NCI-H1092 (cell line): ENCODE results near the gene JAK3.
"Not testable (repeated sequence)": the region's sequence is repeated elsewhere in the genome, so short reads cannot be mapped to it uniquely, and the experiment has no call there.

Source experiments
- DNase-seq: peaks from one replicate; lab custom pipeline; 2025; lab: John Stamatoyannopoulos, UW

JAK3 gene

GRCh38 chr19:17803264-17803896 lies 44.4 kb downstream of the JAK3 start:
- no peak for DNase-seq

GRCh38 chr19:17802137-17802858 lies 45.5 kb downstream of the JAK3 start:
- DNase-seq = no peak

GRCh38 chr19:17798599-17798998 lies 49.2 kb downstream of the JAK3 start:
- DNase-seq = not testable (repeated sequence)

- DNase-seq = no peak
Observed at GRCh38 chr19:17797424-17798201, 50.2 kb downstream of the JAK3 start.

- no peak for DNase-seq
Observed at GRCh38 chr19:17796838-17797423, 50.9 kb downstream of the JAK3 start.

- DNase-seq = no peak
Observed at GRCh38 chr19:17796013-17796837, 51.6 kb downstream of the JAK3 start.

- DNase-seq = no peak
Observed at GRCh38 chr19:17795495-17795856, 52.3 kb downstream of the JAK3 start.

- no peak for DNase-seq
Observed at GRCh38 chr19:17794731-17795494, 52.9 kb downstream of the JAK3 start, which contains the start of gene B3GNT3. Gene B3GNT3, plus strand, starts transcription at chr19:17795138. Its CDS starts 12,670 bp downstream, at chr19:17807808.

GRCh38 chr19:17794412-17794730 lies 53.4 kb downstream of the JAK3 start:
- DNase-seq = no peak

- DNase-seq = no peak
Observed at GRCh38 chr19:17790059-17790780, 57.6 kb downstream of the JAK3 start.

GRCh38 chr19:17788632-17789031 lies 59.1 kb downstream of the JAK3 start:
- no peak for DNase-seq

- DNase-seq = no peak
Observed at GRCh38 chr19:17787274-17787913, 60.4 kb downstream of the JAK3 start.

- peak; percentile 55 for DNase-seq
Observed at GRCh38 chr19:17784201-17785008, 63.4 kb downstream of the JAK3 start.

- DNase-seq = not testable (repeated sequence)
Observed at GRCh38 chr19:17783721-17784120, 64.1 kb downstream of the JAK3 start.

- DNase-seq = no peak
Observed at GRCh38 chr19:17780781-17781180, 67.0 kb downstream of the JAK3 start.

- DNase-seq = no peak
Observed at GRCh38 chr19:17778968-17779929, 68.5 kb downstream of the JAK3 start.

GRCh38 chr19:17778251-17778967 lies 69.4 kb downstream of the JAK3 start:
- DNase-seq = no peak
